GM21381 (cell line): ENCODE measurements around the gene WNT3A.

Source experiments
- ATAC-seq: cut with Tn5 transposase; IDR thresholded peaks from one replicate; pipeline ENCODE4 v1.9.1; 2021; ENCODE audit warnings: mild to moderate bottlenecking, moderate library complexity; ENCODE audit not compliant: unreplicated experiment

The WNT3A gene

GRCh38 chr1:228030451-228031201, 23.8 kb downstream of the WNT3A start:
- no peak for ATAC-seq

GRCh38 chr1:228031276-228031995, 24.6 kb downstream of the WNT3A start:
- ATAC-seq, result no peak

- no peak for ATAC-seq
Observed at GRCh38 chr1:228032041-228032440, 25.2 kb downstream of the WNT3A start.

GRCh38 chr1:228033376-228033775, 26.6 kb downstream of the WNT3A start:
- no peak for ATAC-seq

- ATAC-seq, result no peak
Observed at GRCh38 chr1:228034954-228035837, 28.4 kb downstream of the WNT3A start.

GRCh38 chr1:228035844-228036243, 29.0 kb downstream of the WNT3A start:
- ATAC-seq, result no peak

- ATAC-seq, result no peak
Observed at GRCh38 chr1:228036701-228037231, 30.0 kb downstream of the WNT3A start.

GRCh38 chr1:228037401-228038386, 30.9 kb downstream of the WNT3A start:
- peak; percentile 73 for ATAC-seq

GRCh38 chr1:228038387-228039005, 31.7 kb downstream of the WNT3A start:
- ATAC-seq, result no peak

- ATAC-seq, result no peak
Observed at GRCh38 chr1:228039006-228039903, 32.5 kb downstream of the WNT3A start.

GRCh38 chr1:228039986-228040385, 33.2 kb downstream of the WNT3A start:
- no peak for ATAC-seq

- no peak for ATAC-seq
Observed at GRCh38 chr1:228041316-228041715, 34.5 kb downstream of the WNT3A start.

GRCh38 chr1:228042508-228042907, 35.7 kb downstream of the WNT3A start:
- no peak for ATAC-seq

- no peak for ATAC-seq
Observed at GRCh38 chr1:228043281-228043848, 36.6 kb downstream of the WNT3A start.

- no peak for ATAC-seq
Observed at GRCh38 chr1:228044961-228045360, 38.2 kb downstream of the WNT3A start.

- no peak for ATAC-seq
Observed at GRCh38 chr1:228045405-228045804, 38.6 kb downstream of the WNT3A start.

- no peak for ATAC-seq
Observed at GRCh38 chr1:228045871-228046270, 39.1 kb downstream of the WNT3A start.
